OCI-LY1 (cell line): ENCODE measurements around the gene CD160.

Experiments
- H2AFZ ChIP-seq: fragments of 200-600 bp; sonication (generic), shearing (Covaris generic); 2 replicates; pipeline ENCODE4 v1.6.0; 2014; ENCODE audit warnings: antibody characterized with exemption, mild to moderate bottlenecking, low read length
- H3F3A ChIP-seq: fragments of 200-600 bp; sonication (generic), shearing (Covaris generic); 2 replicates; pipeline ENCODE4 v1.6.0; 2014; ENCODE audit warnings: mild to moderate bottlenecking, antibody characterized with exemption, low read length, moderate library complexity; ENCODE audit not compliant: insufficient read depth
- H3K27ac ChIP-seq: fragments of 200-600 bp; sonication (generic); 2 replicates; pipeline ENCODE4 v1.5.1; 2014; ENCODE audit warnings: low read length, mixed run types, mild to moderate bottlenecking, low read depth; ENCODE audit not compliant: poor library complexity, severe bottlenecking
- H3K27me3 ChIP-seq: fragments of 200-600 bp; sonication (generic); 2 replicates; pipeline ENCODE4 v1.6.0; 2014; ENCODE audit warnings: antibody characterized with exemption, mild to moderate bottlenecking, low read length, moderate library complexity; ENCODE audit not compliant: insufficient read depth
- H3K36me3 ChIP-seq: fragments of 200-600 bp; sonication (generic); 2 replicates; pipeline ENCODE4 v1.6.1; 2014; ENCODE audit warnings: mild to moderate bottlenecking, antibody characterized with exemption, low read length, moderate library complexity, mixed read lengths; ENCODE audit not compliant: insufficient read depth
- H3K4me1 ChIP-seq: fragments of 200-600 bp; sonication (generic); 2 replicates; pipeline ENCODE4 v1.5.1; 2014; ENCODE audit warnings: mild to moderate bottlenecking, low read length, moderate library complexity; ENCODE audit not compliant: insufficient read depth, severe bottlenecking
- H3K4me2 ChIP-seq: fragments of 200-600 bp; sonication (generic), shearing (Covaris generic); 2 replicates; pipeline ENCODE4 v1.6.1; 2014; ENCODE audit warnings: low read length
- H3K4me3 ChIP-seq: fragments of 200-600 bp; sonication (generic); 2 replicates; pipeline ENCODE4 v1.5.1; 2014; ENCODE audit warnings: low read length, low read depth, mild to moderate bottlenecking, mixed read lengths; ENCODE audit not compliant: poor library complexity, severe bottlenecking
- H3K79me2 ChIP-seq: fragments of 200-600 bp; shearing (Covaris generic); 2 replicates; pipeline ENCODE4 v1.6.1; 2016; ENCODE audit warnings: mixed run types, low read length, mixed read lengths; ENCODE audit not compliant: insufficient read depth
- H3K9ac ChIP-seq: fragments of 200-600 bp; sonication (generic), shearing (Covaris generic); 2 replicates; pipeline ENCODE4 v1.6.1; 2014; ENCODE audit warnings: mild to moderate bottlenecking, low read length, mixed read lengths
- H3K9me2 ChIP-seq: fragments of 200-600 bp; sonication (generic), shearing (Covaris generic); 2 replicates; pipeline ENCODE4 v1.6.1; 2014; ENCODE audit warnings: low read depth, mild to moderate bottlenecking, low read length, mixed read lengths
- H3K9me3 ChIP-seq: fragments of 200-600 bp; shearing (Covaris generic); 2 replicates; pipeline ENCODE4 v1.6.1; 2014; ENCODE audit warnings: low read length, mixed read lengths
- H4K20me1 ChIP-seq: fragments of 200-600 bp; sonication (generic), shearing (Covaris generic); 2 replicates; pipeline ENCODE4 v1.6.0; 2016; ENCODE audit warnings: mild to moderate bottlenecking, low read length; ENCODE audit not compliant: insufficient read depth
- EZH2 ChIP-seq: fragments of 200-600 bp; sonication (generic), shearing (Covaris generic); IDR thresholded peaks from 2 replicates; pipeline ENCODE4 v1.8.0; 2017; ENCODE audit warnings: borderline replicate concordance, mixed run types, mild to moderate bottlenecking, antibody characterized with exemption, low read length, moderate library complexity, mixed read lengths
- TF ChIP-seq, protein P1 (sequence below): fragments of 200-600 bp; sonication (generic), shearing (Covaris generic); IDR thresholded peaks from 2 replicates; pipeline ENCODE4 v1.5.1; 2017; ENCODE audit warnings: mild to moderate bottlenecking, antibody characterized with exemption, low read length, moderate library complexity, mixed read lengths

The CD160 gene

DNA sequence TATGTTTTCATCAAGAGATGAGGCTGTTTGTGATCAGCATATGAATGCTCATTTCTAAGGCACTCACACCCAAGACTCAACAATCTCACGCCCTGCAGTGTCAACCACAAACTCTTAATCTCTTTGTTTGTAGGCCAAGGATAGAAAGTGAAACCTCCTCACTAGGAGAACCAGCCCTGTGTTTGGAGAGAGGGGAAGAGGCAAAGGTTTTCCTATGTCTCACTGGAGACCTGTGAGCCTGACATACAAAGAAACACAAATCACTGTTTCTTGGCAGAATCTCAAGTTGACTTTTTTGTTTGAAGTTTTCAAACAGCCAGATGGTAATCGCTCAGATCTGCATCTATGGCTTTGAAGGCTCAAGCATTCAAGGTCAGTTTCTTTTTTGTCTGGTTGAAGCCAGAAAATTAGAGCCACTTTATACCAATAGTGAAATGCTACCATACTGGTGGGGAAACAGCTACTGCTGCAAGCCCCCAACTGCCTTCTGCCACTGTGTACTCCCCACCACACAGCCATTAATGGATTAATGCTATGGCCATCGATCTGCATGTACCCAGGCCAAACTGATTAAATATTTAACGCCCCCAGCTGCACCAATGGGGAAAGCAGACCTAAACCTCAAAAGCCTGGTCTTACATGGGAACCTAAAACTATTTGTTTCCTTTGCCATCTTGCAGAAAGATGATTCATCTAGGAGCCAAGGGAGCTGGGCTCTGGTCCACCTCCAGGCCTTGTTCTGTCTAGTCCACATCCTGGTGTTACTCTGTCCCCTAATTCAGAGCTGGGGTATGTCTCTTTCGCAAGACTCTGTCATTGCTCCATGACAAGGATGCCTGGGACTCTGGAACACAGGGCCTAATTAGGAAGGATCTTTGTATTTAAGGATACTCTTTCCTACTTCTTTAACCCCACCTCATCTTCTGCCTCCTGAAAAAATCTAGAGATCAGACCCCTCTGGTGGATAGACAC is 28.4 kb upstream of the CD160 start:
- Histone ChIP-seq H3K9me3 (no peaks in the 10 kb centered on the region), H4K20me1 (no peaks in the 10 kb centered on the region), H3K4me3 (no peak overlapping the region), H3K36me3 (no peaks in the 10 kb centered on the region), H3F3A (no peaks in the 10 kb centered on the region), H3K4me2 (no peak overlapping the region), H3K27me3 (no peaks in the 10 kb centered on the region), H3K9ac (no peak overlapping the region), H3K4me1 (no peaks in the 10 kb centered on the region), H3K79me2 (no peaks in the 10 kb centered on the region), H3K27ac (no peak overlapping the region), H3K9me2 (no peaks in the 10 kb centered on the region), H2AFZ (no peak overlapping the region)
- TF ChIP-seq EZH2: no peak
- TF ChIP-seq, protein P1, sequence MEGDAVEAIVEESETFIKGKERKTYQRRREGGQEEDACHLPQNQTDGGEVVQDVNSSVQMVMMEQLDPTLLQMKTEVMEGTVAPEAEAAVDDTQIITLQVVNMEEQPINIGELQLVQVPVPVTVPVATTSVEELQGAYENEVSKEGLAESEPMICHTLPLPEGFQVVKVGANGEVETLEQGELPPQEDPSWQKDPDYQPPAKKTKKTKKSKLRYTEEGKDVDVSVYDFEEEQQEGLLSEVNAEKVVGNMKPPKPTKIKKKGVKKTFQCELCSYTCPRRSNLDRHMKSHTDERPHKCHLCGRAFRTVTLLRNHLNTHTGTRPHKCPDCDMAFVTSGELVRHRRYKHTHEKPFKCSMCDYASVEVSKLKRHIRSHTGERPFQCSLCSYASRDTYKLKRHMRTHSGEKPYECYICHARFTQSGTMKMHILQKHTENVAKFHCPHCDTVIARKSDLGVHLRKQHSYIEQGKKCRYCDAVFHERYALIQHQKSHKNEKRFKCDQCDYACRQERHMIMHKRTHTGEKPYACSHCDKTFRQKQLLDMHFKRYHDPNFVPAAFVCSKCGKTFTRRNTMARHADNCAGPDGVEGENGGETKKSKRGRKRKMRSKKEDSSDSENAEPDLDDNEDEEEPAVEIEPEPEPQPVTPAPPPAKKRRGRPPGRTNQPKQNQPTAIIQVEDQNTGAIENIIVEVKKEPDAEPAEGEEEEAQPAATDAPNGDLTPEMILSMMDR: no peak

DNA sequence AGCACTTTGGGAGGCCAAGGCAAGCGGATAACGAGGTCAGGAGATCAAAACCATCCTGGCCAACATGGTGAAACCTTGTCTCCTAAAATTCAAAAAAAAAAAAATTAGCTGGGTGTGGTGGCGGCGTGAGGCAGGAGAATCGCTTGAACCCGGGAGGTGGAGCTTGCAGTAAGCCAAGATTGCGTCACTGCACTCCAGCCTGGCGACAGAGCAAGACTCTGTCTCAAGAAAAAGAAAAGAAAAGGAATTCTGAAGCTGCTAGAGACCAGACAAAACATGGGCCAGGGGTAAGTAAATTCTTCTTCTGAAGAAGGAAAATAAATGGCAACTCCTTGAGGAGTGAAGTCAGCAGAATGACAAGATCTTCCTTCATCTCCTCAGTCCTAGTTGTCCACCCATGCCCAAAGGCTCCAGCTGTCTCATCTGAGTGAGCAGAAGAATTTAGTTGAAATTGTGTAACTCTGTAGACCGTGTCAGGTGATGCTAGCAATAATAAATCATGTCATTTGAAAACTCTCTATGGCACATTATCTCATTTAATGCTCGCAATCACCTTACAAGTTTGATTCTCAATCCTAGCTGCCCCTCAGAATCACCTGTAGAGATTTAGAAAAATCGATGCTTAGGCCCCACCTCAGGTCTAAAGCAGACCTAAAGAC is 26.4 kb upstream of the CD160 start:
- Histone ChIP-seq H3K4me3 (no peak overlapping the region), H3K27me3 (no peaks in the 10 kb centered on the region), H3K79me2 (no peaks in the 10 kb centered on the region), H3K4me2 (no peak overlapping the region), H3K27ac (no peak overlapping the region), H4K20me1 (no peaks in the 10 kb centered on the region), H3F3A (no peaks in the 10 kb centered on the region), H2AFZ (no peak overlapping the region), H3K9ac (no peak overlapping the region), H3K36me3 (no peaks in the 10 kb centered on the region), H3K9me2 (no peaks in the 10 kb centered on the region), H3K4me1 (no peaks in the 10 kb centered on the region), H3K9me3 (no peaks in the 10 kb centered on the region)
- TF ChIP-seq EZH2: no peak
- TF ChIP-seq, protein P1: no peak

DNA sequence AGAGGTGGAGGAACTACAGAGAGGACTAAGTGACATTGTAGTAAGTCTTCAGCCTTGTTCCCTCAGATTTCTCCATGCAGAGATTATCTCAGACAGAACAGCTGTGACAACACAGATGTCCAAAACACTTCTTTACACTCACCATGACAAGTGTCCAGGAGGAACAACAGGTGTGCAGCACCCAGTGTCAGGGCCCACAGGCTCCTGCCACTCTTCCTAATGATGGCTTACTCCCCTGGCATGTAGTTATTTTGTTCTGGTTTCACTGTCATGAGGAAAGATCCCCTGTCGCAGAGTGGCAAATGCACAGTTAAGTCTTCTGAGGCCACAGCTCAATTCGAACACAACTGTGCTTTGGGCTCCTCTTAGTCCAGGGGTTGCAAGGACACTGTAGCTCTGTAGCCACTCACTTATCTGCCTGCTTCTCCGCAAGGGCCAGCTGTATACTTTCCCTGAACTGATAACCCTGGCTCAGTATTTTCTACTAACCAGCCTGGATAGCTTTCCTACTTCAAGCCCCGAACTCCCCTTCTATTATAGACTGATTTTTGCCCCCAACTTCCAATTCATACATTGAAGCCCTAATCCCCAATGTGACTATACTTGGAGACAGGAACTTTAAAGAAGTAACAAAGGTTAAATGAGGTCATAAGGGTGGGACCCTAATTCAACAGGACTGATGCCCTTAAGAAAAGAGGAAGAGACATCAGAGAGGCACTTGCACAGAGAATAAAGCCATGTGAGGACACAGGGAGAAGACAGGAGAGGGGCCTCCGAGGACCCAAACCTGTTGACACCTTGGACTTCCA is 23.3 kb upstream of the CD160 start:
- Histone ChIP-seq H3K9ac (no peak overlapping the region), H3K27me3 (no peaks in the 10 kb centered on the region), H3K9me3 (no peaks in the 10 kb centered on the region), H3K4me3 (no peak overlapping the region), H4K20me1 (no peaks in the 10 kb centered on the region), H3K27ac (no peak overlapping the region), H3F3A (no peaks in the 10 kb centered on the region), H3K79me2 (no peaks in the 10 kb centered on the region), H3K9me2 (no peaks in the 10 kb centered on the region), H2AFZ (no peak overlapping the region), H3K4me1 (no peaks in the 10 kb centered on the region), H3K4me2 (no peak overlapping the region), H3K36me3 (no peaks in the 10 kb centered on the region)
- TF ChIP-seq EZH2: no peak
- TF ChIP-seq, protein P1: no peak
